H9 (cell line): ENCODE measurements around the gene AKAIN1. TPM values are rescaled to one million over a fixed set of nuclear protein-coding genes. Genes with fewer than 3 reads are reported as not detected.

Source experiments
- DNase-seq: peaks from one replicate; pipeline ENCODE4 v3.0.0-alpha.2; 2017
- H2AFZ ChIP-seq: one replicate; pipeline ENCODE4 v1.6.1; 2013; ENCODE audit warnings: mild to moderate bottlenecking, low read length, control low read depth, moderate library complexity
- H2AK5ac ChIP-seq: 2 replicates; pipeline ENCODE4 v1.6.1; 2013; ENCODE audit warnings: low read length, control low read depth, mixed read lengths; ENCODE audit not compliant: insufficient read length
- H2BK120ac ChIP-seq: one replicate; pipeline ENCODE4 v1.6.1; 2013; ENCODE audit warnings: low read depth, mild to moderate bottlenecking, low read length, control low read depth, inconsistent platforms; ENCODE audit not compliant: poor library complexity, severe bottlenecking
- H2BK12ac ChIP-seq: 2 replicates; pipeline ENCODE4 v1.6.1; 2013; ENCODE audit warnings: low read length, control low read depth, mixed read lengths, low read depth; ENCODE audit not compliant: insufficient read length
- H2BK15ac ChIP-seq: 2 replicates; pipeline ENCODE4 v1.6.1; 2013; ENCODE audit warnings: low read depth, low read length, control low read depth
- H2BK20ac ChIP-seq: one replicate; pipeline ENCODE4 v1.6.1; 2013; ENCODE audit warnings: low read depth, mild to moderate bottlenecking, low read length, control low read depth, inconsistent platforms; ENCODE audit not compliant: poor library complexity, severe bottlenecking
- H2BK5ac ChIP-seq: 2 replicates; pipeline ENCODE4 v1.6.1; 2013; ENCODE audit warnings: low read length, control low read depth, mixed read lengths; ENCODE audit not compliant: insufficient read length
- H3K14ac ChIP-seq: 2 replicates; pipeline ENCODE4 v1.6.1; 2013; ENCODE audit warnings: low read length, control low read depth; ENCODE audit not compliant: insufficient read depth
- H3K18ac ChIP-seq: 2 replicates; pipeline ENCODE4 v1.6.1; 2013; ENCODE audit warnings: low read depth, mild to moderate bottlenecking, mixed read lengths, low read length, control low read depth; ENCODE audit not compliant: insufficient read length
- H3K23ac ChIP-seq: 2 replicates; pipeline ENCODE4 v1.6.1; 2013; ENCODE audit warnings: low read length, control low read depth, mixed read lengths, low read depth; ENCODE audit not compliant: insufficient read length
- H3K23me2 ChIP-seq: 2 replicates; pipeline ENCODE4 v1.6.1; 2013; ENCODE audit warnings: low read depth, mild to moderate bottlenecking, mixed read lengths, low read length, control low read depth; ENCODE audit not compliant: insufficient read length, poor library complexity, severe bottlenecking
- H3K27ac ChIP-seq: 2 replicates; pipeline ENCODE4 v1.5.1; 2013; ENCODE audit warnings: low read length, control low read depth, mixed read lengths, low read depth; ENCODE audit not compliant: insufficient read length
- H3K27me3 ChIP-seq: 2 replicates; pipeline ENCODE4 v1.6.1; 2013; ENCODE audit warnings: low read length, control low read depth, inconsistent platforms; ENCODE audit not compliant: insufficient read depth
- H3K4ac ChIP-seq: 2 replicates; pipeline ENCODE4 v1.6.1; 2013; ENCODE audit warnings: low read depth, mild to moderate bottlenecking, control low read depth, inconsistent platforms, low read length, moderate library complexity
- H3K4me1 ChIP-seq: 2 replicates; pipeline ENCODE4 v1.6.1; 2013; ENCODE audit warnings: low read length, control low read depth, inconsistent platforms; ENCODE audit not compliant: insufficient read depth
- H3K4me2 ChIP-seq: 2 replicates; pipeline ENCODE4 v1.6.1; 2013; ENCODE audit warnings: low read length, control low read depth, mixed read lengths; ENCODE audit not compliant: insufficient read length, insufficient read depth
- H3K56ac ChIP-seq: 2 replicates; pipeline ENCODE4 v1.6.1; 2013; ENCODE audit warnings: low read depth, mild to moderate bottlenecking, mixed read lengths, low read length, control low read depth; ENCODE audit not compliant: insufficient read length
- H3K79me1 ChIP-seq: 2 replicates; pipeline ENCODE4 v1.6.1; 2013; ENCODE audit warnings: low read depth, mild to moderate bottlenecking, moderate library complexity, low read length, control low read depth, inconsistent platforms; ENCODE audit not compliant: insufficient read depth, poor library complexity, severe bottlenecking
- H3K79me2 ChIP-seq: 2 replicates; pipeline ENCODE4 v1.6.1; 2013; ENCODE audit warnings: low read length, control low read depth, inconsistent platforms; ENCODE audit not compliant: insufficient read depth
- H3K9ac ChIP-seq: 2 replicates; pipeline ENCODE4 v1.6.1; 2013; ENCODE audit warnings: low read length, control low read depth, mixed read lengths; ENCODE audit not compliant: insufficient read length; ENCODE audit errors: extremely low read depth
- H3K9me3 ChIP-seq: one replicate; pipeline ENCODE4 v1.6.1; 2013; ENCODE audit warnings: low read depth, low read length, inconsistent platforms; ENCODE audit not compliant: control insufficient read depth
- H3T11ph ChIP-seq: one replicate; pipeline ENCODE4 v1.6.1; 2013; ENCODE audit warnings: mild to moderate bottlenecking, low read length, control low read depth, inconsistent platforms
- H4K20me1 ChIP-seq: one replicate; pipeline ENCODE4 v1.6.1; 2013; ENCODE audit not compliant: control insufficient read depth, insufficient read length, insufficient read depth
- H4K5ac ChIP-seq: 2 replicates; pipeline ENCODE4 v1.6.1; 2013; ENCODE audit warnings: low read depth, mild to moderate bottlenecking, mixed read lengths, low read length, control low read depth; ENCODE audit not compliant: insufficient read length
- H4K8ac ChIP-seq: replicated peaks from 2 replicates; pipeline ENCODE4 v1.6.1; 2013; ENCODE audit warnings: low read length, control low read depth, mixed read lengths, low read depth; ENCODE audit not compliant: insufficient read length
- H4K91ac ChIP-seq: 2 replicates; pipeline ENCODE4 v1.6.1; 2013; ENCODE audit warnings: low read depth, mild to moderate bottlenecking, moderate library complexity, mixed read lengths, low read length, control low read depth; ENCODE audit not compliant: insufficient read length
- H3K27ac Mint-ChIP-seq, 3 experiments: 2 replicates in 2 of 3; 3 replicates in 1 of 3; pipeline ENCODE4 v1.8.0; 2020 to 2021; ENCODE audit warnings: mixed read lengths in 3 of 3, mild to moderate bottlenecking in 1 of 3, moderate library complexity in 1 of 3
- H3K27me3 Mint-ChIP-seq: 2 replicates; pipeline ENCODE4 v1.8.0; 2021; ENCODE audit warnings: low read depth, mild to moderate bottlenecking, moderate library complexity, mixed read lengths
- H3K36me3 Mint-ChIP-seq, 3 experiments: 2 replicates in 2 of 3; 3 replicates in 1 of 3; pipeline ENCODE4 v1.8.0; 2020 to 2021; ENCODE audit warnings: low read depth in 3 of 3, mixed read lengths in 3 of 3; ENCODE audit not compliant: insufficient read depth in 1 of 3
- H3K4me1 Mint-ChIP-seq, 2 experiments: 2 replicates each; pipeline ENCODE4 v1.8.0; 2020; ENCODE audit warnings: mixed read lengths in 2 of 2
- H3K4me3 Mint-ChIP-seq, 2 experiments: 2 replicates in 1 of 2; 3 replicates in 1 of 2; pipeline ENCODE4 v1.8.0; 2020 to 2021; ENCODE audit warnings: mild to moderate bottlenecking in 2 of 2, mixed read lengths in 2 of 2, moderate library complexity in 1 of 2
- H3K9me3 Mint-ChIP-seq, 2 experiments: 2 replicates in 1 of 2; 3 replicates in 1 of 2; pipeline ENCODE4 v1.8.0; 2020; ENCODE audit warnings: mild to moderate bottlenecking in 2 of 2, mixed read lengths in 2 of 2, moderate library complexity in 1 of 2
- WGBS: extraction: QIAGEN DNeasy Blood & Tissue Kit; methylation state at CpG from one replicate; pipeline ENCODE4 v1.1.7; 2013; ENCODE audit warnings: missing lambda C conversion rate, low lambda C conversion rate, mixed read lengths; ENCODE audit not compliant: insufficient read length; ENCODE audit errors: extremely low coverage; 5-methylcytosine and 5-hydroxymethylcytosine counted together
- total RNA-seq: library from RNA; stranded (reverse); gene quantifications from 2 replicates; pipeline ENCODE4 v1.2.1, GENCODE V29; 2021
- TF ChIP-seq, protein P1 (sequence below): fragments of 200-600 bp; sonication (generic); conservative IDR thresholded peaks from 3 replicates; pipeline ENCODE4 v1.8.0; 2021; ENCODE audit warnings: antibody characterized with exemption, mild to moderate bottlenecking

AKAIN1 gene
- total RNA-seq, 1 experiment from 2014 or later = not detected

DNA sequence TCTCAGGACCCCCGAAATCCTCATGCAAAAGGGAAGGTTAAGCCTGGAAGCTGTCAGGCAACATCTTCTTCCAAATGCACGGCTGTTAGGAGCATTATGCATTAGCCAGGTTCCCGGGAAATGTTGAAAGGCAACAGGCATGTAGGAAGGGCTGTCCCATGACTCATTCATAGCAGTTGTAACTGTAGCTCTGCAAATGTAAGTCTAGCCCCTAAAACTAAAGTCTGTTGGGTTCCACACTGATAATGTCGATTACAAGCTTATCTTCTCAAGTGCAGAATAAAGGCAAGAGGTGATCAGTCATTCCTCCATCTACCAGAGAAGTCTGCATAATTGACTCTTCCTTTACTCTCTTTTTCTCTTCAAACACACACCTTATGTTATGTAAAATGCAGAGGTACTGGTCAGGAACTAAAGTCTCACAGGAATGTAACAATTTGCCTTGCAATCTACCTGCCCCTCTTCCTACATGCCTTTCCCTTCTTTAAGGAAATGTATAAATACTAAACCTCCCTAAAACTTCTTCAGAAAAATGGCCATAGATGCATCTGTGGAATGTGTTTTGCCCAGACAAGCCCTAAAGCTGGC, 99.8 kb downstream of the AKAIN1 start:
- no CpG with 5 or more reads among the region's 4 CpGs for WGBS
- Mint-ChIP-seq H3K36me3 (peaks cover 0 to 7% (median 6%) of the 10 kb centered on the region in 3 experiments; a peak in 5 of 7 replicates), H3K4me3 (no peak overlapping the region), H3K9me3 (peaks cover 0 to 3% of the 10 kb centered on the region in 2 experiments; a peak in 2 of 5 replicates), H3K27ac (peak overlapping the region in 1 of 3 experiments; percentile 78; a peak in 3 of 7 replicates), H3K4me1 (peaks cover 20 to 31% of the 10 kb centered on the region in 2 experiments), H3K27me3 (no peaks in the 10 kb centered on the region)
- peaks cover 10% of the 10 kb centered on the region; the same call in 1 of the 2 replicates for H3K4me1 ChIP-seq
- H2BK20ac ChIP-seq = no peak overlapping the region
- H4K5ac ChIP-seq = no peak overlapping the region
- no peak overlapping the region for H4K91ac ChIP-seq
- H3K4me2 ChIP-seq = no peak overlapping the region
- H2BK12ac ChIP-seq = no peak overlapping the region
- no peak overlapping the region for H3T11ph ChIP-seq
- DNase-seq = peak; percentile 36
- H2BK5ac ChIP-seq = no peak overlapping the region
- no peak overlapping the region for H3K23ac ChIP-seq
- no peak overlapping the region for H4K8ac ChIP-seq
- H2AFZ ChIP-seq = no peak overlapping the region
- no peak overlapping the region for H3K4ac ChIP-seq
- H3K9me3 ChIP-seq = no peaks in the 10 kb centered on the region
- no peak overlapping the region for H3K18ac ChIP-seq
- TF ChIP-seq, protein P1, sequence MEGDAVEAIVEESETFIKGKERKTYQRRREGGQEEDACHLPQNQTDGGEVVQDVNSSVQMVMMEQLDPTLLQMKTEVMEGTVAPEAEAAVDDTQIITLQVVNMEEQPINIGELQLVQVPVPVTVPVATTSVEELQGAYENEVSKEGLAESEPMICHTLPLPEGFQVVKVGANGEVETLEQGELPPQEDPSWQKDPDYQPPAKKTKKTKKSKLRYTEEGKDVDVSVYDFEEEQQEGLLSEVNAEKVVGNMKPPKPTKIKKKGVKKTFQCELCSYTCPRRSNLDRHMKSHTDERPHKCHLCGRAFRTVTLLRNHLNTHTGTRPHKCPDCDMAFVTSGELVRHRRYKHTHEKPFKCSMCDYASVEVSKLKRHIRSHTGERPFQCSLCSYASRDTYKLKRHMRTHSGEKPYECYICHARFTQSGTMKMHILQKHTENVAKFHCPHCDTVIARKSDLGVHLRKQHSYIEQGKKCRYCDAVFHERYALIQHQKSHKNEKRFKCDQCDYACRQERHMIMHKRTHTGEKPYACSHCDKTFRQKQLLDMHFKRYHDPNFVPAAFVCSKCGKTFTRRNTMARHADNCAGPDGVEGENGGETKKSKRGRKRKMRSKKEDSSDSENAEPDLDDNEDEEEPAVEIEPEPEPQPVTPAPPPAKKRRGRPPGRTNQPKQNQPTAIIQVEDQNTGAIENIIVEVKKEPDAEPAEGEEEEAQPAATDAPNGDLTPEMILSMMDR = no peak
- H3K9ac ChIP-seq = no peak overlapping the region
- no peak overlapping the region for H2BK120ac ChIP-seq
- peak overlapping the region; percentile 19 for H3K27ac ChIP-seq
- H3K23me2 ChIP-seq = no peaks in the 10 kb centered on the region
- no peaks in the 10 kb centered on the region for H3K79me2 ChIP-seq
- H2BK15ac ChIP-seq = no peak overlapping the region
- H2AK5ac ChIP-seq = no peak overlapping the region
- no peaks in the 10 kb centered on the region for H4K20me1 ChIP-seq
- no peaks in the 10 kb centered on the region for H3K79me1 ChIP-seq
- H3K14ac ChIP-seq = no peak overlapping the region
- H3K56ac ChIP-seq = no peak overlapping the region
- H3K27me3 ChIP-seq = no peaks in the 10 kb centered on the region
